Measurements from ENCODE around the gene MRI1. TPM values are rescaled to one million over a fixed set of nuclear protein-coding genes. Genes with fewer than 3 reads are reported as not detected.
"Not testable (repeated sequence)": the region's sequence is repeated elsewhere in the genome, so short reads cannot be mapped to it uniquely, and the experiment has no call there.

The MRI1 gene
- polyA plus RNA-seq, 10 donors = 13.6 to 22.0 (median 15.5) TPM

DNA sequence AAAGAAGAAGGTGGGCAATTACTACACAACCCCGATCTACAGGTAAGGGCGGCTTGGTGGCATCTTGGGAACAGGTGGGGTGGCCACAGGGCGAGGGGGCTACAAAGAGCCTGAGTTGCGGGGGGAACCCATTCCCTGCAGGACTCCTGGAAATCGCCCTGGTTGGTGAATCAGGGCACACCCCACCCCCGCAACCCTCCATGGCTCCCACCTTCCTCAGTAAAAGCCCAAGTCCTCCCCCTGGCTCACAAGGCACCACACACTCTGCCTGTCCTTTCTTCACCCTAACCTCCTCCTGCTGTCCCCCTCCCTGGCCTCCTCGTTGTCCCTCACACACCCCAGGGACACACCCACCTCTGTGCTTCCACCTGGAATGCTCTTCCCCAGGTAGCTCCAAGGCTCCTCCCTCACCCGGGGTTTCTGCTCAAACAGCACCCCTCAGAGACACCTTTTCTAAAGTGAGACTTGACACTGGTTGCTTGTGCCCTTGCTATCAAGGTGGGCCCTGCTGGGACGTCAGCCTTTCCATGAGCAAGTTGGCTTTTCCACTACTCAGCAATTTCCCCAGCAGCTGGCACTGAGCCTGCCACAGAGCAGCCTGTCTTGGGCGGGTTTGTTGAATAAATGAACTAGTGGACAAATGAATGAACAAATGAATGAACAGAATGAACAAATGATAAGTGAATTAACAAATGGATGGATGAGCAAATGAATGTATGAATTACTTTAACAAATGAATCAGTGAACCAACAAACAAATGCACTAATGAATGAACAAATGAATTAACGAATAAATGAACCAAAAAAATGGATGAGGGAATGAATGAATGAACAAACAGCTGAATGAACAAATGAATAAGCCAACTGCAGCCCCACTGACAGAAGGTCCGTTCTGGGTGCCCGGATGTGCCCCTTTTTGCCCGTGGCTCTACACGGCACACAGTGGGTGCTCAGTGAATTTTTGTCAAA is 6.2 kb upstream of the MRI1 start:
- DNase-seq = no peak

- no peak for DNase-seq
Measured at GRCh38 chr19:13758795-13759194, 5.5 kb upstream of the MRI1 start.

GRCh38 chr19:13761423-13761822 is 2.9 kb upstream of the MRI1 start:
- no peak for DNase-seq

- DNase-seq = no peak
Measured at GRCh38 chr19:13762635-13763235, 1.6 kb upstream of the MRI1 start.

GRCh38 chr19:13763265-13763664 is 1.1 kb upstream of the MRI1 start:
- peak in 1 of 3 donors; percentile 8 for DNase-seq

- DNase-seq = peak in 1 of 3 donors; percentile 51
Measured at GRCh38 chr19:13764821-13765394, 586 bp downstream of the MRI1 start.

- DNase-seq = no peak
Measured at GRCh38 chr19:13765395-13766094, 1.2 kb downstream of the MRI1 start.

- DNase-seq = no peak
Measured at GRCh38 chr19:13766095-13766481, 1.8 kb downstream of the MRI1 start.

GRCh38 chr19:13768510-13768909 is 4.2 kb downstream of the MRI1 start:
- DNase-seq = no peak

- no peak for DNase-seq
Measured at GRCh38 chr19:13770013-13770635, 5.8 kb downstream of the MRI1 start.

- DNase-seq = peak; percentile 91 to 98 (median 95)
Measured at GRCh38 chr19:13774217-13775191, 10.2 kb downstream of the MRI1 start, which contains the start of gene C19orf53. Gene C19orf53, plus strand, starts transcription at chr19:13774456. Its CDS starts 22 bp downstream, at chr19:13774478.

DNA sequence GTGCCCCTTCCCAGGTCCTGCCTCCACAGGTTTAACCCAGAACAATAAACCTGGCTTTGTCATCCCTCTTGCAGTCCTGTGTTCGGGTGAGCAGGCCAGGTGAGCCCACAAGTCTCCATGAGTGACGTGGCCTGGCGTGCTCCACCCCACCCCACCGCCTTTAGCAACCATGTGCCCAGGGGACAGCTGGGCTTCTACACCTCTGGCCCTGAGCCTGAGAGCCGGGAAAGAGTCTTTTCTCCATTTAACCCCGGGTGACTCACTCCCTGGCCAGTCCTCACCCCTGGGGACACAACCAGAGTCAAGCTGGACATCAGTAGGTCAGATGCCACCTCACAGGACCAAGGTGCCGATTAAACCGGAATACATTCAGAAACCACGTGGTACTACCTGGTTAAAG is 14.1 kb downstream of the MRI1 start:
- no peak for DNase-seq

GRCh38 chr19:13778847-13779246 is 14.5 kb downstream of the MRI1 start:
- DNase-seq = no peak

- not testable (repeated sequence) for DNase-seq
Measured at GRCh38 chr19:13779794-13780193, 15.5 kb downstream of the MRI1 start.

DNA sequence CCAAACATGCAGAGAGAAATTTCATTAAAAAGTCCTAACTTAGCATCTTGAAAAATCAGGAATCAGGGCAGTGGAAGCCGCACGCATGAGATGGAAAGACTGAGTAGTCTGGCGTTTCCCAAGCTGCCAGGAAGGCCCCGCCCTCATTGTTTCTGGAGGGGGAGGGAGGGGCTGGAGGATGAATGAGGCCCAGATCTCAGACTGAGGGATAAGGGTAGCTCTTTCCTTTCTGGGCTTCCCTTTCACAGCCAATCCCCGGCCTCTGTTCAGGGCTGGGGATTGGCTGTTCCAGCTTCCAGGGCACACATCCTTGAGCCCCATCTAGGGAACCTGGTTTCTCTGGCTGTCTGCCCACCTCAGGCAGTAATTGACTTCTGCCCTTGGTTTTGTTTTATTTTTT is 17.2 kb downstream of the MRI1 start:
- DNase-seq = peak; percentile 86 to 94 (median 87)

DNA sequence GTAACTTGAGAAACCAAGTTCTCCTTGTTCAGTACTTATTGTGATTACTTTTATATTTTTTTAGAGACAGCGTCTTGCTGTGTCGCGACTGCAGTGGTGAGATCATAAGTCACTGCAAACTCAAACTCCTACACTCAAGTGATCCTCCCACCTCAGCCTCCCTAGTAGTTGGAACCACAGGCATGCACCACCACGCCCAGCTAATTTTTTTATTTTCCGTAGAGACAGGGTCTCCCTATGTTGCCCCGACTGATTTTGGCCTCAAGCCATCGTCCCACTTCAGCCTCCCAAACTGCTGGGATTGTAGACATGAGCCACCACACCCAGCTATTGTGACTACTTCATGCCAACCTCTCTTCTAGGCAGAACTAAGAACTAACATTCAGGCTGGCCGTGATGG is 18.2 kb downstream of the MRI1 start:
- DNase-seq = no peak

GRCh38 chr19:13783565-13784500 is 19.5 kb downstream of the MRI1 start:
- DNase-seq = no peak

- DNase-seq = peak; percentile 37 to 72 (median 54)
Measured at GRCh38 chr19:13784731-13785452, 20.6 kb downstream of the MRI1 start.

Measured in muscle of back (tissue), 11 donors.